SU-DHL-6 (cell line): ENCODE data around the gene ANKS1B.

Experiments used
- H2AFZ ChIP-seq: fragments of 200-600 bp; sonication (generic); 2 replicates; pipeline ENCODE4 v1.6.1; 2014; ENCODE audit warnings: low read depth, mild to moderate bottlenecking, moderate library complexity, mixed read lengths, antibody characterized with exemption, low read length; ENCODE audit not compliant: severe bottlenecking
- H3F3A ChIP-seq: fragments of 200-600 bp; shearing (Covaris generic); 2 replicates; pipeline ENCODE4 v1.6.0; 2016; ENCODE audit warnings: antibody characterized with exemption, mild to moderate bottlenecking; ENCODE audit not compliant: insufficient read depth
- H3K27ac ChIP-seq: fragments of 200-600 bp; sonication (generic); 2 replicates; pipeline ENCODE4 v1.5.1; 2016; ENCODE audit warnings: low read depth, mild to moderate bottlenecking, low read length, moderate library complexity, mixed read lengths
- H3K27me3 ChIP-seq: fragments of 200-600 bp; sonication (generic), shearing (Covaris generic); 2 replicates; pipeline ENCODE4 v1.6.0; 2014; ENCODE audit warnings: mild to moderate bottlenecking, low read length
- H3K36me3 ChIP-seq: fragments of 200-600 bp; sonication (generic); 2 replicates; pipeline ENCODE4 v1.6.1; 2014; ENCODE audit warnings: mild to moderate bottlenecking, low read length, mixed read lengths
- H3K4me2 ChIP-seq: fragments of 300-600, 200-600 bp; shearing (Covaris generic), sonication (generic); 2 replicates; pipeline ENCODE4 v1.6.0; 2014; ENCODE audit warnings: low read length, low read depth, mild to moderate bottlenecking; ENCODE audit not compliant: poor library complexity, severe bottlenecking
- H3K4me3 ChIP-seq: fragments of 200-600 bp; sonication (generic); 2 replicates; pipeline ENCODE4 v1.5.1; 2014; ENCODE audit warnings: antibody characterized with exemption, low read length, mild to moderate bottlenecking, mixed read lengths; ENCODE audit not compliant: insufficient read depth, poor library complexity, severe bottlenecking
- H3K79me2 ChIP-seq: fragments of 200-600 bp; sonication (generic); 2 replicates; pipeline ENCODE4 v1.6.1; 2014; ENCODE audit warnings: mild to moderate bottlenecking, low read length, moderate library complexity; ENCODE audit not compliant: insufficient read depth
- H3K9ac ChIP-seq: fragments of 200-600 bp; sonication (generic); 2 replicates; pipeline ENCODE4 v1.7.0; 2014; ENCODE audit warnings: mild to moderate bottlenecking, low read length
- H3K9me2 ChIP-seq: fragments of 200-600 bp; sonication (generic); replicated peaks from 2 replicates; pipeline ENCODE4 v1.6.1; 2014; ENCODE audit warnings: low read length; ENCODE audit not compliant: insufficient read depth
- H3K9me3 ChIP-seq: fragments of 200-600 bp; sonication (generic); 2 replicates; pipeline ENCODE4 v1.6.1; 2014; ENCODE audit warnings: low read length, mixed read lengths; ENCODE audit not compliant: insufficient read depth
- H4K20me1 ChIP-seq: fragments of 200-600 bp; sonication (generic); 2 replicates; pipeline ENCODE4 v1.6.1; 2014; ENCODE audit warnings: low read depth, mild to moderate bottlenecking, antibody characterized with exemption, low read length, moderate library complexity, mixed read lengths
- CTCF ChIP-seq: fragments of 200-600 bp; sonication (generic); IDR thresholded peaks from one replicate; pipeline ENCODE4 v1.5.1; 2017; ENCODE audit warnings: antibody characterized with exemption, mild to moderate bottlenecking, low read length, moderate library complexity; ENCODE audit not compliant: insufficient read depth, poor library complexity, severe bottlenecking
- EZH2phosphoT487 ChIP-seq: fragments of 200-600 bp; sonication (generic), shearing (Covaris generic); conservative IDR thresholded peaks from 2 replicates; pipeline ENCODE4 v1.6.1; 2018; ENCODE audit warnings: mild to moderate bottlenecking, antibody characterized with exemption, low read length, moderate library complexity, mixed read lengths

ANKS1B gene

GRCh38 chr12:99513066-99513465 is 471.7 kb downstream of the ANKS1B start:
- Histone ChIP-seq H3F3A (no peaks in the 10 kb centered on the region), H3K9me2 (no peaks in the 10 kb centered on the region)

GRCh38 chr12:99505805-99506204 is 478.9 kb downstream of the ANKS1B start:
- H3K9ac ChIP-seq = no peak overlapping the region

More at GRCh38 chr12:99513066-99513465, 471.7 kb downstream of the ANKS1B start:
- TF ChIP-seq EZH2phosphoT487 (no peak), CTCF (no peak)
- Histone ChIP-seq H3K4me2 (no peak overlapping the region), H4K20me1 (no peaks in the 10 kb centered on the region), H3K9ac (no peak overlapping the region), H3K27me3 (no peaks in the 10 kb centered on the region), H3K79me2 (no peaks in the 10 kb centered on the region), H3K4me3 (no peak overlapping the region), H3K36me3 (no peaks in the 10 kb centered on the region), H2AFZ (no peak overlapping the region), H3K9me3 (no peaks in the 10 kb centered on the region), H3K27ac (no peak overlapping the region)

GRCh38 chr12:99498756-99499155 is 486.0 kb downstream of the ANKS1B start:
- H3F3A ChIP-seq = no peaks in the 10 kb centered on the region
- H3K9me3 ChIP-seq = no peaks in the 10 kb centered on the region
- no peaks in the 10 kb centered on the region for H4K20me1 ChIP-seq
- H3K4me2 ChIP-seq = no peak overlapping the region
- no peaks in the 10 kb centered on the region for H3K79me2 ChIP-seq
- no peaks in the 10 kb centered on the region for H3K36me3 ChIP-seq
- no peak overlapping the region for H3K4me3 ChIP-seq
- no peak overlapping the region for H2AFZ ChIP-seq
- H3K27me3 ChIP-seq = no peaks in the 10 kb centered on the region
- H3K9ac ChIP-seq = no peak overlapping the region
- TF ChIP-seq CTCF (no peak), EZH2phosphoT487 (no peak)
- H3K27ac ChIP-seq = no peak overlapping the region
- no peaks in the 10 kb centered on the region for H3K9me2 ChIP-seq

More at GRCh38 chr12:99505805-99506204, 478.9 kb downstream of the ANKS1B start:
- no peak overlapping the region for H2AFZ ChIP-seq
- H4K20me1 ChIP-seq = no peaks in the 10 kb centered on the region
- TF ChIP-seq EZH2phosphoT487 (no peak), CTCF (no peak)
- no peak overlapping the region for H3K4me3 ChIP-seq
- no peaks in the 10 kb centered on the region for H3K79me2 ChIP-seq
- no peaks in the 10 kb centered on the region for H3K9me3 ChIP-seq
- no peaks in the 10 kb centered on the region for H3K27me3 ChIP-seq
- H3F3A ChIP-seq = no peaks in the 10 kb centered on the region
- no peaks in the 10 kb centered on the region for H3K36me3 ChIP-seq
- no peaks in the 10 kb centered on the region for H3K9me2 ChIP-seq
- no peak overlapping the region for H3K4me2 ChIP-seq
- no peak overlapping the region for H3K27ac ChIP-seq
